K562 (cell line): ENCODE data around the gene ACAD10. TPM values are rescaled to one million over a fixed set of nuclear protein-coding genes. Genes with fewer than 3 reads are reported as not detected.

Source experiments
- ATAC-seq: fragments of 200-7000 bp; cut with Tn5 transposase; 3 replicates; pipeline ENCODE4 v1.9.1; 2020; ENCODE audit warnings: moderate library complexity
- BruUV-seq: library from RNA; stranded (reverse); fragments of 400-500 nt; replicated peaks from 2 replicates; lab custom pipeline; 2021; lab: Mats Ljungman, UMichigan
- CTCF ChIA-PET: fragments of 300-600 bp; formaldehyde crosslinking; extraction: SDS; loops from one replicate; lab custom pipeline; 2021; ENCODE audit warnings: low intra/inter-chr PET ratio; lab: Yijun Ruan, JAX
- POLR2A ChIA-PET: fragments of 300-600, 350-650 bp; sonication (Branson Sonifier 250); formaldehyde crosslinking; extraction: SDS; loops from one replicate; lab custom pipeline; 2021; ENCODE audit warnings: antibody characterized with exemption, inconsistent platforms; lab: Yijun Ruan, JAX
- DNase-seq, 4 experiments: peaks; one replicate each; pipeline versions ENCODE4 v3.0.0 to v3.0.0-alpha.2; 2011 to 2018; ENCODE audit warnings: low spot score in 3 of 4, mixed read lengths in 3 of 4; ENCODE audit errors: extremely low read depth in 1 of 4
- FAIRE-seq: peaks from 2 replicates; lab custom pipeline; 2011; peaks lifted over from hg19 to GRCh38; lab: Jason Lieb, UNC
- H2AFZ ChIP-seq: 2 replicates; pipeline ENCODE4 v1.6.0; 2011; ENCODE audit warnings: low read depth, low read length, control low read depth, inconsistent platforms
- H3K27ac ChIP-seq: fragments of 200-600 bp; 3 replicates; pipeline ENCODE4 v1.8.0; 2011; ENCODE audit warnings: low read depth, mild to moderate bottlenecking, control low read depth, inconsistent platforms, low read length, moderate library complexity, mixed read lengths; ENCODE audit errors: extremely low read depth
- H3K27me3 ChIP-seq, 2 experiments: fragments of 300-600 bp in 1 of 2; 2 replicates in 1 of 2; 3 replicates in 1 of 2; pipeline versions ENCODE4 v1.6.0 to v1.8.0; 2011; ENCODE audit warnings: inconsistent platforms in 2 of 2, low read length in 2 of 2, mild to moderate bottlenecking in 1 of 2, mixed read lengths in 1 of 2, moderate library complexity in 1 of 2; ENCODE audit not compliant: control insufficient read depth in 2 of 2, insufficient read depth in 2 of 2
- H3K36me3 ChIP-seq: fragments of 300-600 bp; 3 replicates; pipeline ENCODE4 v1.8.0; 2011; ENCODE audit warnings: mild to moderate bottlenecking, low read length, inconsistent platforms; ENCODE audit not compliant: control insufficient read depth, insufficient read depth
- H3K4me1 ChIP-seq, 2 experiments: fragments of 200-600 bp in 1 of 2; replicated peaks in 1 of 2; 2 replicates in 1 of 2; 3 replicates in 1 of 2; pipeline versions ENCODE4 v1.5.1 to v1.8.0; 2011; ENCODE audit warnings: inconsistent platforms in 2 of 2, low read length in 2 of 2, mild to moderate bottlenecking in 1 of 2, mixed read lengths in 1 of 2, moderate library complexity in 1 of 2; ENCODE audit not compliant: control insufficient read depth in 2 of 2, insufficient read depth in 2 of 2
- H3K4me2 ChIP-seq: 2 replicates; pipeline ENCODE4 v1.6.1; 2011; ENCODE audit warnings: low read length, control low read depth, inconsistent platforms, mixed read lengths; ENCODE audit not compliant: insufficient read depth
- H3K4me3 ChIP-seq: fragments of 200-600 bp; sonication (generic), shearing (Covaris generic); 2 replicates; pipeline ENCODE4 v1.5.1; 2016; ENCODE audit warnings: control low read depth, inconsistent platforms
- H3K79me2 ChIP-seq: fragments of 200-600 bp; 3 replicates; pipeline ENCODE4 v1.8.0; 2011; ENCODE audit warnings: low read length, inconsistent platforms; ENCODE audit not compliant: control insufficient read depth, insufficient read depth
- H3K9ac ChIP-seq, 2 experiments: 2 replicates each; pipeline versions ENCODE4 v1.6.0 to v1.6.1; 2011; ENCODE audit warnings: low read depth in 2 of 2, low read length in 2 of 2, control low read depth in 1 of 2, inconsistent platforms in 1 of 2, mild to moderate bottlenecking in 1 of 2, mixed read lengths in 1 of 2; ENCODE audit not compliant: insufficient read depth in 1 of 2
- H3K9me1 ChIP-seq: one replicate; pipeline ENCODE4 v1.6.0; 2011; ENCODE audit warnings: inconsistent platforms, mild to moderate bottlenecking, low read length, moderate library complexity; ENCODE audit not compliant: control insufficient read depth, insufficient read depth
- H3K9me3 ChIP-seq: replicated peaks from 2 replicates; pipeline ENCODE4 v1.5.1; 2011; ENCODE audit warnings: low read depth, low read length, inconsistent platforms; ENCODE audit not compliant: control insufficient read depth, insufficient read depth
- H4K20me1 ChIP-seq: replicated peaks from 2 replicates; pipeline ENCODE4 v1.6.1; 2011; ENCODE audit warnings: low read length, inconsistent platforms, mixed read lengths; ENCODE audit not compliant: control insufficient read depth, insufficient read depth
- MEIS2 ChIP-seq: fragments of 450-650 bp; IDR thresholded peaks from 2 replicates; pipeline ENCODE4 v1.6.1; 2014; ENCODE audit warnings: mild to moderate bottlenecking; ENCODE audit not compliant: partially characterized antibody
- PRDM10 ChIP-seq: fragments of 450-650 bp; IDR thresholded peaks from 2 replicates; pipeline ENCODE4 v1.6.1; 2018; ENCODE audit not compliant: partially characterized antibody
- WGBS: fragments of 100-300 bp; shearing (Covaris generic); methylation state at CpG from one replicate; pipeline ENCODE4 v1.1.6; 2016; ENCODE audit warnings: low coverage, mixed read lengths; ENCODE audit not compliant: insufficient coverage; ENCODE audit errors: missing lambda C conversion rate; 5-methylcytosine and 5-hydroxymethylcytosine counted together
- in situ Hi-C: fragments of 300-500 bp; cut with MboI; formaldehyde crosslinking; loops from 4 replicates; pipeline ENCODE4 v1.15.0; 2018; ENCODE audit warnings: inconsistent platforms, mixed read lengths
- intact Hi-C: fragments of 100-400 bp; cut with micrococcal nuclease; formaldehyde crosslinking; loops from 2 replicates; pipeline ENCODE4 v1.14.2; 2022
- polyA plus RNA-seq, 8 experiments: library from polyadenylated mRNA; depleted of rRNA in 4 of 8; stranded (reverse) in 5 of 8; unstranded in 3 of 8; fragments of >200 nt; fragmentation: Nextera tagmentation in 2 of 8; fragmentation: Illumina TruSeq in 1 of 8; extraction: Ambion mirVana in 2 of 8; extraction: Trizol in 1 of 8; gene quantifications; 2 replicates each; pipeline versions ENCODE4 v1.2.1 to v1.2.3, GENCODE V29; 2011 to 2014; ENCODE audit warnings: inconsistent platforms in 1 of 8, missing spikeins in 1 of 8
- total RNA-seq, 7 experiments: library from RNA; depleted of rRNA in 6 of 7; stranded (reverse); fragments of >200 nt in 6 of 7; fragmentation: Illumina TruSeq in 2 of 7; extraction: Trizol in 2 of 7; gene quantifications; 2 replicates each; pipeline versions ENCODE4 v1.2.1 to v1.2.3, GENCODE V29; 2011 to 2021; ENCODE audit warnings: low replicate concordance in 1 of 7

Gene ACAD10
- total and polyA plus RNA-seq, 9 of the 15 experiments (the other 6 are each of a cell fraction or from before 2014, with no cell fraction given) = 2.3 to 19.2 (median 12.0) TPM

- no peak for DNase-seq
- Histone ChIP-seq H3K27me3 (no peaks in the 10 kb centered on the region), H3K9ac (0 out of 4 replicates have a peak overlapping the region, but pooled peaks of 1 of the 2 experiments have one; percentile 0), H3K4me1 (peaks cover 28 to 36% of the 10 kb centered on the region in 2 experiments), H3K9me1 (no peaks in the 10 kb centered on the region), H3K27ac (no peak overlapping the region), H3K79me2 (no peaks in the 10 kb centered on the region), H3K36me3 (no peaks in the 10 kb centered on the region), H3K4me2 (no peak overlapping the region), H4K20me1 (no peaks in the 10 kb centered on the region), H3K4me3 (no peak overlapping the region), H3K9me3 (no peaks in the 10 kb centered on the region)
- no TSS peak for BruUV-seq
- no peak for ATAC-seq
- no peak for FAIRE-seq
- CTCF ChIA-PET = no interaction called here
- POLR2A ChIA-PET = interaction anchor here (0.8 to 2.4 kb wide), 3 partner anchors 10 to 42 kb away, joined by 3 to 12 read pairs (median 4); no protein-coding TSS in a partner anchor
- in situ Hi-C loops = no loop called here
- WGBS = 73% methylated on average over 17 of the region's 17 CpGs
- intact Hi-C loops = loop anchor here (2.0 kb wide), 1 partner anchor 67 kb away; no protein-coding TSS in a partner anchor
- TF ChIP-seq MEIS2 = no peak
- peak; percentile 51 for TF ChIP-seq PRDM10
- TF ChIP-seq, all 486 proteins: peak for 1
- H2AFZ ChIP-seq = peak overlapping the region; percentile 19; the same call in 1 of the 2 replicates
Measured at GRCh38 chr12:111773801-111774551, 88.1 kb downstream of the ACAD10 start.
